H1 (cell line): ENCODE data around the gene PLCB1. TPM values are rescaled to one million over a fixed set of nuclear protein-coding genes. Genes with fewer than 3 reads are reported as not detected.

ENCODE experiments used
- CTCF ChIA-PET: fragments of 300-600 bp; sonication (Branson Sonifier 250); formaldehyde crosslinking; loops from one replicate; lab custom pipeline; 2021; ENCODE audit not compliant: partially characterized antibody; lab: Charles Lee
- POLR2A ChIA-PET: fragments of 300-600 bp; sonication (Branson Sonifier 250); formaldehyde crosslinking; loops from one replicate; lab custom pipeline; 2021; ENCODE audit warnings: inconsistent platforms; ENCODE audit not compliant: partially characterized antibody; lab: Charles Lee
- DNase-seq, 2 experiments: peaks; one replicate each; pipeline versions ENCODE4 v3.0.0 to v3.0.0-alpha.2; 2010 to 2022; ENCODE audit warnings: low spot score in 2 of 2, low read depth in 1 of 2, mixed read lengths in 1 of 2
- FAIRE-seq: peaks from 2 replicates; lab custom pipeline; 2011; peaks lifted over from hg19 to GRCh38; lab: Jason Lieb, UNC
- H2AFZ ChIP-seq: 2 replicates; pipeline ENCODE4 v1.8.1; 2012; ENCODE audit warnings: low read length, inconsistent platforms
- H2AK5ac ChIP-seq: 2 replicates; pipeline ENCODE4 v1.6.1; 2013; ENCODE audit warnings: low read depth, low read length
- H2BK120ac ChIP-seq: replicated peaks from 2 replicates; pipeline ENCODE3; 2013; ENCODE audit warnings: low read depth, low read length, inconsistent platforms
- H2BK12ac ChIP-seq: 2 replicates; pipeline ENCODE4 v1.6.1; 2013; ENCODE audit warnings: low read depth, low read length
- H2BK15ac ChIP-seq: 2 replicates; pipeline ENCODE4 v1.6.1; 2013; ENCODE audit warnings: low read length
- H2BK20ac ChIP-seq: 2 replicates; pipeline ENCODE4 v1.6.1; 2013; ENCODE audit warnings: low read length
- H2BK5ac ChIP-seq: 2 replicates; pipeline ENCODE4 v1.6.1; 2013; ENCODE audit warnings: low read depth, low read length
- H3K14ac ChIP-seq: 2 replicates; pipeline ENCODE4 v1.6.1; 2013; ENCODE audit warnings: inconsistent platforms; ENCODE audit not compliant: insufficient read length
- H3K18ac ChIP-seq: 2 replicates; pipeline ENCODE4 v1.6.1; 2013; ENCODE audit warnings: low read length; ENCODE audit errors: extremely low read depth
- H3K23ac ChIP-seq: 2 replicates; pipeline ENCODE4 v1.6.1; 2013; ENCODE audit warnings: inconsistent platforms; ENCODE audit not compliant: insufficient read length
- H3K23me2 ChIP-seq: 2 replicates; pipeline ENCODE4 v1.6.1; 2013; ENCODE audit warnings: low read depth, low read length
- H3K27ac ChIP-seq: 2 replicates; pipeline ENCODE4 v1.6.1; 2011; ENCODE audit warnings: low read depth, low read length, inconsistent platforms
- H3K27me3 ChIP-seq, 4 experiments: replicated peaks in 1 of 4; 1 replicate in 1 of 4; 2 replicates in 3 of 4; pipeline versions ENCODE4 v1.6.1 to v1.8.1; 2011 to 2013; ENCODE audit warnings: low read length in 3 of 4, mild to moderate bottlenecking in 3 of 4, inconsistent platforms in 2 of 4, mixed read lengths in 2 of 4, moderate library complexity in 1 of 4; ENCODE audit not compliant: control insufficient read depth in 3 of 4, insufficient read depth in 3 of 4; ENCODE audit errors: extremely low read depth in 1 of 4
- H3K36me3 ChIP-seq, 4 experiments: 2 replicates each; pipeline versions ENCODE4 v1.6.1 to v1.8.1; 2011 to 2013; ENCODE audit warnings: mild to moderate bottlenecking in 4 of 4, low read length in 3 of 4, moderate library complexity in 2 of 4, control low read depth in 1 of 4, inconsistent platforms in 1 of 4; ENCODE audit not compliant: insufficient read depth in 4 of 4, control insufficient read depth in 2 of 4
- H3K4ac ChIP-seq: replicated peaks from 2 replicates; pipeline ENCODE3; 2013; ENCODE audit warnings: low read length, low read depth, mixed read lengths, inconsistent platforms; ENCODE audit not compliant: insufficient read length
- H3K4me1 ChIP-seq, 4 experiments: replicated peaks in 1 of 4; 1 replicate in 1 of 4; 2 replicates in 3 of 4; pipeline versions ENCODE4 v1.6.1 to v1.8.1; 2011 to 2013; ENCODE audit warnings: low read length in 3 of 4, inconsistent platforms in 2 of 4, mixed read lengths in 1 of 4; ENCODE audit not compliant: insufficient read depth in 4 of 4, control insufficient read depth in 3 of 4
- H3K4me2 ChIP-seq, 2 experiments: 2 replicates each; pipeline versions ENCODE4 v1.6.1 to v1.8.1; 2011 to 2013; ENCODE audit warnings: low read depth in 2 of 2, low read length in 2 of 2, control low read depth in 1 of 2, inconsistent platforms in 1 of 2, mild to moderate bottlenecking in 1 of 2; ENCODE audit not compliant: insufficient read depth in 1 of 2
- H3K4me3 ChIP-seq, 4 experiments: fragments of 200-600, 300-600 bp in 1 of 4; sonication (generic), shearing (Covaris generic), sonication (Bioruptor Twin) in 1 of 4; 2 replicates each; pipeline versions ENCODE4 v1.5.1 to v1.8.1; 2011 to 2016; ENCODE audit warnings: low read length in 4 of 4, low read depth in 3 of 4, control low read depth in 2 of 4, inconsistent platforms in 2 of 4, mild to moderate bottlenecking in 2 of 4, mixed read lengths in 1 of 4, moderate library complexity in 1 of 4; ENCODE audit not compliant: insufficient read depth in 2 of 4; ENCODE audit errors: extremely low read depth in 1 of 4
- H3K56ac ChIP-seq: replicated peaks from 2 replicates; pipeline ENCODE3; 2013; ENCODE audit warnings: low read depth, mild to moderate bottlenecking, mixed read lengths, low read length, inconsistent platforms; ENCODE audit not compliant: insufficient read length
- H3K79me1 ChIP-seq: 2 replicates; pipeline ENCODE4 v1.6.1; 2013; ENCODE audit warnings: low read depth, low read length, control low read depth
- H3K79me2 ChIP-seq, 2 experiments: 2 replicates each; pipeline versions ENCODE4 v1.6.1 to v1.8.1; 2012 to 2013; ENCODE audit warnings: low read length in 2 of 2, mild to moderate bottlenecking in 2 of 2, inconsistent platforms in 1 of 2; ENCODE audit not compliant: insufficient read depth in 2 of 2, control insufficient read depth in 1 of 2
- H3K9ac ChIP-seq, 4 experiments: replicated peaks in 1 of 4; 1 replicate in 1 of 4; 2 replicates in 3 of 4; pipeline versions ENCODE4 v1.6.1 to v1.8.1; 2011 to 2013; ENCODE audit warnings: low read depth in 3 of 4, low read length in 3 of 4, control low read depth in 2 of 4, mild to moderate bottlenecking in 2 of 4, moderate library complexity in 2 of 4, inconsistent platforms in 1 of 4; ENCODE audit errors: extremely low read depth in 1 of 4
- H3K9me3 ChIP-seq, 2 experiments: 2 replicates each; pipeline versions ENCODE4 v1.6.1 to v1.8.1; 2012 to 2013; ENCODE audit warnings: mild to moderate bottlenecking in 2 of 2, moderate library complexity in 2 of 2, control low read depth in 1 of 2, inconsistent platforms in 1 of 2, low read depth in 1 of 2, low read length in 1 of 2, mixed read lengths in 1 of 2; ENCODE audit not compliant: insufficient read depth in 2 of 2
- H4K20me1 ChIP-seq, 2 experiments: replicated peaks in 1 of 2; 2 replicates each; pipeline versions ENCODE3 to v1.8.1; 2011 to 2013; ENCODE audit warnings: inconsistent platforms in 2 of 2, low read length in 2 of 2, mild to moderate bottlenecking in 1 of 2; ENCODE audit not compliant: insufficient read depth in 2 of 2, control insufficient read depth in 1 of 2
- H4K5ac ChIP-seq: 2 replicates; pipeline ENCODE4 v1.6.1; 2013; ENCODE audit warnings: low read length, low read depth, mixed read lengths, inconsistent platforms; ENCODE audit not compliant: insufficient read length
- H4K8ac ChIP-seq: 2 replicates; pipeline ENCODE4 v1.8.0; 2013; ENCODE audit warnings: mild to moderate bottlenecking, moderate library complexity, low read length, inconsistent platforms; ENCODE audit not compliant: insufficient read depth; ENCODE audit errors: extremely low read depth
- H4K91ac ChIP-seq: replicated peaks from 2 replicates; pipeline ENCODE3; 2013; ENCODE audit warnings: low read length, mixed read lengths, inconsistent platforms; ENCODE audit not compliant: insufficient read length
- ASH2L ChIP-seq: fragments of 200-600, 300-600 bp; sonication (generic); IDR thresholded peaks from one replicate; pipeline ENCODE4 v1.7.1; 2017; ENCODE audit warnings: low read length
- CBX8 ChIP-seq: fragments of 300-800, 300-1000 bp; sonication (generic); IDR thresholded peaks from 2 replicates; pipeline ENCODE4 v1.7.1; 2016; ENCODE audit warnings: low read depth, low read length, borderline replicate concordance
- FOSL1 ChIP-seq: IDR thresholded peaks from 2 replicates; pipeline ENCODE4 v1.6.1; 2011; ENCODE audit warnings: mild to moderate bottlenecking, low read depth, low read length, moderate library complexity; ENCODE audit not compliant: insufficient read depth
- GTF2F1 ChIP-seq: IDR thresholded peaks from 2 replicates; pipeline ENCODE4 v1.6.1; 2012; ENCODE audit warnings: low read depth, low read length, improper control_type of control experiment, borderline replicate concordance
- KDM5A ChIP-seq: fragments of 200-600 bp; IDR thresholded peaks from 2 replicates; pipeline ENCODE4 v1.7.1; 2012; ENCODE audit warnings: mild to moderate bottlenecking, low read length, inconsistent platforms, mixed read lengths
- RBBP5 ChIP-seq: IDR thresholded peaks from 2 replicates; pipeline ENCODE4 v1.7.1; 2012; ENCODE audit warnings: low read depth, mild to moderate bottlenecking, inconsistent platforms, low read length, moderate library complexity, borderline replicate concordance
- RNF2 ChIP-seq: fragments of 200-900, 300-1000 bp; sonication (generic); IDR thresholded peaks from 2 replicates; pipeline ENCODE4 v1.7.1; 2016; ENCODE audit warnings: borderline replicate concordance, low read depth, mild to moderate bottlenecking, antibody characterized with exemption, low read length; ENCODE audit not compliant: poor library complexity, severe bottlenecking; ENCODE audit errors: missing control alignments
- RXRA ChIP-seq: IDR thresholded peaks from 2 replicates; pipeline ENCODE4 v1.6.1; 2011; ENCODE audit warnings: low read depth, mild to moderate bottlenecking, low read length, moderate library complexity; ENCODE audit not compliant: insufficient read depth
- SP2 ChIP-seq: IDR thresholded peaks from 2 replicates; pipeline ENCODE4 v1.6.1; 2012; ENCODE audit warnings: mild to moderate bottlenecking, low read length, inconsistent platforms
- WGBS, 2 experiments: shearing (Covaris generic) in 1 of 2; methylation state at CpG; one replicate each; pipeline versions ENCODE4 v1.1.6 to v1.1.7; 2013 to 2015; ENCODE audit warnings: low lambda C conversion rate in 2 of 2, mixed read lengths in 2 of 2, inconsistent platforms in 1 of 2, low coverage in 1 of 2, missing lambda C conversion rate in 1 of 2; ENCODE audit not compliant: insufficient replicate concordance in 2 of 2, insufficient coverage in 1 of 2, insufficient read length in 1 of 2; ENCODE audit errors: extremely low coverage in 1 of 2, missing lambda C conversion rate in 1 of 2; 5-methylcytosine and 5-hydroxymethylcytosine counted together
- polyA plus RNA-seq, 7 experiments: library from polyadenylated mRNA; depleted of rRNA in 3 of 7; stranded (reverse) in 5 of 7; unstranded in 2 of 7; fragments of >200 nt in 5 of 7; fragments of 200-250 nt in 2 of 7; gene quantifications; 1 replicate in 5 of 7; 2 replicates in 1 of 7; 4 replicates in 1 of 7; pipeline versions ENCODE4 v1.2.1 to v1.2.3, GENCODE V29; 2011 to 2013; ENCODE audit warnings: missing spikeins in 2 of 7, mixed read lengths in 2 of 7
- total RNA-seq: library from RNA; stranded (reverse); fragmentation: NEBNext Ultra II Directional; extraction: Animal tissue kit (Norgen Biotek cat#: 25700); gene quantifications from 2 replicates; pipeline ENCODE4 v1.2.1, GENCODE V29; 2021

PLCB1 gene
- total and polyA plus RNA-seq, 2 of the 8 experiments (the other 6 are each of a cell fraction or from before 2014, with no cell fraction given): 2.6 to 9.1 TPM

DNA sequence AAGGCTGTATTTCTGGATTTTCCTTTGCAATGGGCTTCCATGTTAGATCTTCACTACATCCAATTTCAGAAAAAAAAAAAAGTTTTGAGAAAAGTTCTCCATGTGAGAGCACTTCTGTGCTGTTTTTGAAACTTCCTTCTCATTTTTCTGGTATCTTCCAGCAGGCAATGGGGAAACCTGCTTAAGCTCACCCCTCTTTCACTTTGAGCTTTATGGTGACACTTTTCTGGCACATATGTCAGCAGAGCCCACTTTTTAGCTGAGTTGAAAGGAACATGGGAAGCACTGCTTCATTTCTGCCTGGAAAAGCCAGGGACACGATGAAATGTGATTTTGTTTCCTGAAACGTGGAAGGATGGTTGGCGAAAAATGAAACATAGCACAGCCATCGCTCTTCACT lies 293.7 kb downstream of the PLCB1 start:
- WGBS, 2 experiments: 97% methylated on average over 4 of the region's 4 CpGs; no CpG with 5 or more reads in 1 of the 2 experiments
- no peak overlapping the region for H2BK15ac ChIP-seq

More for the DNA sequence above, 293.7 kb downstream of the PLCB1 start:
- ChIA-PET POLR2A (no interaction called here), CTCF (interaction anchor here (0.6 to 1.1 kb wide), 3 partner anchors 23 to 297 kb away, joined by 3 to 6 read pairs (median 3); no protein-coding TSS in a partner anchor)
- Histone ChIP-seq H3K14ac (no peak overlapping the region), H2BK20ac (no peak overlapping the region), H2BK120ac (no peak overlapping the region), H2AFZ (no peak overlapping the region), H3K27me3 (no peaks in the 10 kb centered on the region), H3K4me2 (no peak overlapping the region), H3K79me1 (no peaks in the 10 kb centered on the region), H2BK12ac (no peak overlapping the region), H3K18ac (no peak overlapping the region), H3K4me1 (no peaks in the 10 kb centered on the region), H2AK5ac (no peak overlapping the region), H3K23me2 (no peaks in the 10 kb centered on the region), H3K9ac (no peak overlapping the region), H4K20me1 (no peaks in the 10 kb centered on the region), H3K36me3 (no peaks in the 10 kb centered on the region), H2BK5ac (no peak overlapping the region), H3K56ac (no peak overlapping the region), H3K23ac (no peak overlapping the region), H3K79me2 (no peaks in the 10 kb centered on the region), H4K5ac (no peak overlapping the region), H4K8ac (no peak overlapping the region), H3K4me3 (no peak overlapping the region), H3K4ac (no peak overlapping the region), H3K27ac (no peak overlapping the region), H3K9me3 (no peaks in the 10 kb centered on the region), H4K91ac (no peak overlapping the region)
- DNase-seq (no peak), FAIRE-seq (no peak)
- TF ChIP-seq RXRA: no peak
- TF ChIP-seq CBX8: no peak
- no peak for TF ChIP-seq FOSL1
- TF ChIP-seq GTF2F1: no peak
- TF ChIP-seq ASH2L: no peak
- TF ChIP-seq SP2: no peak
- no peak for TF ChIP-seq RNF2
- no peak for TF ChIP-seq KDM5A
- TF ChIP-seq RBBP5: no peak
